GM18526 (cell line): Measurements from ENCODE around the gene KLHL13.

Source experiments
- POLR2A ChIP-seq: IDR thresholded peaks from 3 replicates; pipeline ENCODE4 v1.6.1; 2011; ENCODE audit not compliant: insufficient read length; ENCODE audit errors: extremely low read depth

Gene KLHL13

DNA sequence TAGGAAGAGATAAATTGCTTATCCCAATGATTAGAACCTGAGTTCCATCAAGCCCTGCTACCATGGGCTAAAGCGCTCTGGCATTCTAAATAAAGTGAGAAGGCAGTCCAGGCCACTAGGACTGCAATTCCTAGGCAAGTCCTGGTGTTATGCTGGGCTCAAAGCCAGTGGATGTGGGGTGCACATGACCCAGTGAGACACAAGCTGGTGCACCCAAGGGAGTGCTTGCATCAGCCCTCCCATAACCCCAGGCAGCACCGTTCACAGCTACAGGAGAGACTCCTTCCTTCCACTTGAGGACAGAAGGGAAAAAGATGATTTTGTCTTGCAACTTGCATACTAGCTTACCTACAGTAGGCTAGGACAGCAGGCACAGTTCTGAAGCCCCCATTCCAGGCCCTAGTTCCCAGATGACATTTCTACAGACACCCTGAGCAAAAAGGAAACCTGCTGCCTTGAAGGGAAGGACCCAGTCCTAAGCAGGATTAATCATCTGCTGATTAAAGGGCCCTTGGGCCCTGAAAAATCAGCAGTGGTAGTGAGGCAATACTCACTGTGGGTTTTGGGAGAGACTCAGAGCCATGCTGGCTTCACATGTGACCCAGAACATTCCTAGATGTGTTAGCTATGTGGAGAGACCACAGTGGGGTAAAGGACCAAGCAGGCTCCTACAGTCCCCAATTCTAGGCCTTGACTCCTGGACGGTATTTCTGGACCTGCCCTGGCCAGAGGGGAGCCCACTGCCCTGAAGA lies 77.8 kb downstream of the KLHL13 start:
- no peak for TF ChIP-seq POLR2A

- TF ChIP-seq POLR2A, result no peak
These were observed 90.0 kb downstream of the KLHL13 start for GRCh38 chrX:118026631-118027030.

GRCh38 chrX:118025226-118025625 lies 91.4 kb downstream of the KLHL13 start:
- TF ChIP-seq POLR2A, result no peak

DNA sequence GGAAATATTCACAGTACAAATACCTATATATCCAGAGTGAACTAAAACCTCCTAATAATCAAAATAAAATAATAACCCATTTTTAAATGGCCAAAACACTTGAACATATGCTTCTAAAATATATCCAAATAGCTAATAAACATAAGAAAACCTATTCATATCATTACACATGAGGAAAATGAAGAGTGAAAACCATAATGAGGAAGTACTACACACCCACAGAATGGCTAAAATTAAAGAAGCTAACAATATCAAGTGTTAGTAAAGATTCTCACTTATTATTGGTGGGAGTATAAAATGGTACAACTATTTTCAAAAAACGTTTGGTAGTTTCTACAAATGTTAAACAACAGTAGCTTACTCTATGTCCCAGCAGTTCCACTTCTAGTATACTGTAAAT lies 92.1 kb downstream of the KLHL13 start:
- TF ChIP-seq POLR2A, result no peak

GRCh38 chrX:118022753-118023152 lies 93.9 kb downstream of the KLHL13 start:
- no peak for TF ChIP-seq POLR2A

GRCh38 chrX:118016422-118016821 lies 100.2 kb downstream of the KLHL13 start:
- no peak for TF ChIP-seq POLR2A

GRCh38 chrX:118000518-118000917 lies 116.1 kb downstream of the KLHL13 start:
- TF ChIP-seq POLR2A, result no peak

GRCh38 chrX:117998171-117998570 lies 118.4 kb downstream of the KLHL13 start:
- no peak for TF ChIP-seq POLR2A

- no peak for TF ChIP-seq POLR2A
These were observed 119.6 kb downstream of the KLHL13 start for GRCh38 chrX:117996918-117997480.

DNA sequence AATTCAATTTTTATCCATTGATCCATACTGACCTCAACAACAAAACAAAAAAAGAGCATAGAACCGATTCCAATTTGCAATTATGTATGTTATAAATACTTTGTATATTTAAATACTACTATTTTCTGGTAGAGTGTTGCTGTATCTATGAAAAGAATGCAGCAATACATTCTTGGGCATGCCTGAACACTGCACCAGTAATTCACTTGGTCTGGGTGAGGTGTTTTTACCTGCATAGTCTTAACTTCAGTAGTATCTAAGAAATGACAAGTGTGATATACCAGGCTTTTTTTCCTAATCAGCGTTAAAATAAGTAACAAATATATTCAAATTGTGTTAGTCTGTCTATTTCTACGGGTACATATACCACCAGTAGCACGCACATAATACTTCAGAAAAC lies 120.2 kb downstream of the KLHL13 start:
- no peak for TF ChIP-seq POLR2A

- TF ChIP-seq POLR2A, result no peak
These were observed 121.2 kb downstream of the KLHL13 start for GRCh38 chrX:117995378-117995777.

GRCh38 chrX:117992192-117992723 lies 124.4 kb downstream of the KLHL13 start:
- TF ChIP-seq POLR2A, result no peak

DNA sequence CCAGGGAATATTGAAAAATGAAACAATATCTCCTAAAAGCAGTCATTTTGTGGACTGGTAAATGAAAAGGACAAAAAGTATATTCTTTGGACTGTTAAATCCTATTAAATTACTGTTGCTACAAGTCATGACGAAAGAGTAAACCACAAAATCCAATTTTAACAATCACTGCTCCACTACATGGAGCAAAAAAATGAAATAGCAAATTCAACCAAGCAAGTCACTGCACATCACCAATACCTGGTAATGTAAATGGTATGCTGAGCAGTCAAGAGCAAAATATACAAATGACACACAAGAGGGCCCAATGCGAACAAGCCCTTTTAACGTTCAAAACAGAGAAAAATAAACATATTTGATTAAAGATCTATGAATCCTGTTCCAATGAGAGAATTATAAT lies 126.2 kb downstream of the KLHL13 start:
- no peak for TF ChIP-seq POLR2A

DNA sequence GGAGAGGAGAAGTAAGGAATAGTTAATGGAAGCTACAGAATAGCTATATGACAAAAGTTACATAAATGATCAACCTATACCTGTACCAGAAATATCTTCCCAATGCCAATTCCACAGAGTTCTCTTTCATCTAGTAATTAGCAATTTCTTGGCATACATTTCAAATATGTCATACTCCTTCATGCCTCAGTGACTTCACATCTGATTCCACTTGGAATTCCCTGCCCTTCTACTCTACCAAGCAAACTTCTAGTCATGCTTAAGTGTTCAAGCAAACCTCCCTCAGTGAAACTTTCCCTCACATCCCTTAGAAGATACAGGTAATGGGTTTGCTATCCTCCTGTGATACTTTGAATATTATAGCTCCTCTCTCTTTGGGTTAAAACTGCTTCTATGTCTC lies 127.1 kb downstream of the KLHL13 start:
- TF ChIP-seq POLR2A, result no peak

GRCh38 chrX:117987373-117987772 lies 129.2 kb downstream of the KLHL13 start:
- no peak for TF ChIP-seq POLR2A

DNA sequence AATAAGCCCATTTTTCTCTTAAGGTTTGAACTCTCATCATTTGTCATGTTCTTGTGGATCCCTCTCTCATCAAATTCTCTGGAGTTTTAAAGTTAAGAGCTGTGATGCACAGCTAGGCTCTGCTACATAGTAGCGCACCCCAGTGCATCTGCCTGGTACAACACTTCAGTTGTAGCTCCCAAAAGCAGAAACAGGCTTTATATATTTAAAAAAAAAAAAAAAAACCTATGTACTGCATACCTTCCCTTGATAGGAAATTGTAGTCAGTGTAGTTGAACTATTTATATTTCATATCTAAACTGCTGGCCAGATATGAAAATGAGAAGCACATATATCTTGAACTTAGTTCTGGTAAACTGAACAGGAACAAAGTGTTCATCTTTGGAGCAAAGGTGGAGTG lies 131.4 kb downstream of the KLHL13 start:
- TF ChIP-seq POLR2A, result no peak
